ENCODE measurements around the gene NCKAP5.

The NCKAP5 gene

GRCh38 chr2:133573491-133574162 is 5.4 kb upstream of the NCKAP5 start:
- DNase-seq, result no peak

- DNase-seq, result no peak
These were observed 3.0 kb upstream of the NCKAP5 start for GRCh38 chr2:133571249-133571648.

GRCh38 chr2:133570542-133570941 is 2.3 kb upstream of the NCKAP5 start:
- DNase-seq, result no peak

- no peak for DNase-seq
These were observed 1.1 kb upstream of the NCKAP5 start for GRCh38 chr2:133569286-133569830.

- no peak for DNase-seq
These were observed 335 bp upstream of the NCKAP5 start for GRCh38 chr2:133568598-133568997.

- no peak for DNase-seq
These were observed 5.7 kb downstream of the NCKAP5 start for GRCh38 chr2:133562558-133562957.

GRCh38 chr2:133561045-133561852 is 7.0 kb downstream of the NCKAP5 start:
- DNase-seq, result no peak

- no peak for DNase-seq
These were observed 10.6 kb downstream of the NCKAP5 start for GRCh38 chr2:133557614-133558013.

- DNase-seq, result no peak
These were observed 14.3 kb downstream of the NCKAP5 start for GRCh38 chr2:133553838-133554408.

GRCh38 chr2:133553251-133553650 is 15.0 kb downstream of the NCKAP5 start:
- no peak for DNase-seq

GRCh38 chr2:133552821-133553220 is 15.4 kb downstream of the NCKAP5 start:
- DNase-seq, result no peak

GRCh38 chr2:133541797-133542196 is 26.5 kb downstream of the NCKAP5 start:
- DNase-seq, result no peak

GRCh38 chr2:133541376-133541775 is 26.9 kb downstream of the NCKAP5 start:
- DNase-seq, result no peak

- no peak for DNase-seq
These were observed 35.3 kb downstream of the NCKAP5 start for GRCh38 chr2:133532919-133533318.

GRCh38 chr2:133531382-133531781 is 36.9 kb downstream of the NCKAP5 start:
- DNase-seq, result no peak

GRCh38 chr2:133530645-133531044 is 37.6 kb downstream of the NCKAP5 start:
- DNase-seq, result no peak

GRCh38 chr2:133526530-133527300 is 41.5 kb downstream of the NCKAP5 start:
- no peak for DNase-seq

GRCh38 chr2:133525613-133526529 is 42.4 kb downstream of the NCKAP5 start:
- no peak for DNase-seq

GRCh38 chr2:133525090-133525489 is 43.2 kb downstream of the NCKAP5 start:
- no peak for DNase-seq

- no peak for DNase-seq
These were observed 44.9 kb downstream of the NCKAP5 start for GRCh38 chr2:133523406-133523805.

GRCh38 chr2:133522204-133522603 is 46.1 kb downstream of the NCKAP5 start:
- no peak for DNase-seq

Measured in activated naive CD4-positive, alpha-beta T cell treated with anti-CD3 and anti-CD28 coated beads, Interleukin-2, amount 50 U/mL, for 16 hours (primary cell).